ENCODE results near the gene MAPRE2.

DNA sequence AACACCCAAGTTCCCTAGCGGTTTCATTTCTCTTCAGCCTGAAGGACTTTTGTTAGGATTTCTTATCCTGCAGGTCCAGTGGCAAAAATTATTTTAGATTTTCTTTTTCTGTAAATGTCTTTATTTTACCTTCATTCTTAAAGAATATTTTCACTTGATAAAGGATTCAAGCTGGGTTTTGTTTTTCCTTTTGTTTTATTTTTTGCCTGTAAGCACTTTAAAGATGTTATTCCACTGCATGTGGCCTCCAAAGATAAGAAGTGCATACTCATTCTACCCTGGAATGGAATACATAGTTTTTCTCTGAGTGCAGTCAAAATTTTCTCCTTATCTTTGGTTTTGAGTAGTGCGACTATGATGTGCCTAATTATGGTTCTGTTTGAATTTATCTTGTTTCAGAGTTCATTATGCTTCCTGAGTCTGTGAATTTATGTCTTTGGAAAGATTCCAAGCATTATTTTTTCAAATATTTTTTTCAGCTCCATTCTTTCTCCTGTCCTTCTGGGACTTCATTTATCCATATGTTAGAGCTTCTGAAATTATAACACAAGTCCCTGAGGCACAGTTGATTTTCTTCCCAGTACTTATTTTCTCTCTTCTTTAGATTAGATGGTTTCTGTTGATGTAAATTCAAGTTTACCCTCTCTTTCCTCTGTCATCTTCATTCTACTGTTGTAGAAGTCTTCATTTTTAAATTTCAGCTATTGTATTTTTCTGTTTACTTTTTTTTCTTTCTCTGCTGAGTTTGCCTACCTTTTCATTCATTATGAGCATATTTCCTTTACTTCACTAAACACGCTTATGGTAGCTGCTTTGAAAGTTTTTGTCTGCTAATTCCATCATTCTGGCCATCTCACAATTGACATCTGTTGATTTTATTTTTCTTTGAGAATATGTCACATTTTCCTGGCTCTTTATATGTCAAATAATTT, 69.6 kb downstream of the MAPRE2 start:
- TF ChIP-seq CTCF (IDR thresholded peaks at IDR 0.05) (no peak), POLR2A (IDR thresholded peaks at IDR 0.05) (no peak)

All from heart left ventricle (tissue), 13 donors.